ENCODE results near the gene COLEC12.
"Not testable (repeated sequence)": the region's sequence is repeated elsewhere in the genome, so short reads cannot be mapped to it uniquely, and the experiment has no call there.

Gene COLEC12

GRCh38 chr18:405006-405405, 95.5 kb downstream of the COLEC12 start:
- not testable (repeated sequence) for H3K27ac Mint-ChIP-seq; DNase-seq; H3K4me3 Mint-ChIP-seq; H3K4me1 Mint-ChIP-seq (ENCODE audit: low read depth); H3K9me3 Mint-ChIP-seq; H3K36me3 Mint-ChIP-seq (ENCODE audit: low read depth)
- peaks cover 39% of the 10 kb centered on the region for H3K27me3 Mint-ChIP-seq

- peaks cover 34% of the 10 kb centered on the region for H3K27me3 Mint-ChIP-seq
- no peak overlapping the region for H3K4me3 Mint-ChIP-seq
- DNase-seq = no peak
- H3K27ac Mint-ChIP-seq = no peak overlapping the region
- H3K9me3 Mint-ChIP-seq = peaks cover 10% of the 10 kb centered on the region
- H3K36me3 Mint-ChIP-seq (ENCODE audit: low read depth) = no peaks in the 10 kb centered on the region
- H3K4me1 Mint-ChIP-seq (ENCODE audit: low read depth) = no peaks in the 10 kb centered on the region
Measured at GRCh38 chr18:404061-404636, 96.4 kb downstream of the COLEC12 start.

GRCh38 chr18:402129-402528, 98.4 kb downstream of the COLEC12 start:
- Mint-ChIP-seq H3K4me3 (no peak overlapping the region), H3K27me3 (peaks cover 28% of the 10 kb centered on the region), H3K4me1 (ENCODE audit: low read depth) (no peaks in the 10 kb centered on the region), H3K27ac (no peak overlapping the region), H3K9me3 (peaks cover 10% of the 10 kb centered on the region), H3K36me3 (ENCODE audit: low read depth) (no peaks in the 10 kb centered on the region)
- no peak for DNase-seq

GRCh38 chr18:400456-400855, 100.0 kb downstream of the COLEC12 start:
- Mint-ChIP-seq H3K27me3 (peaks cover 21% of the 10 kb centered on the region), H3K36me3 (ENCODE audit: low read depth) (no peaks in the 10 kb centered on the region), H3K9me3 (peaks cover 5% of the 10 kb centered on the region), H3K27ac (no peak overlapping the region), H3K4me3 (no peak overlapping the region), H3K4me1 (ENCODE audit: low read depth) (no peaks in the 10 kb centered on the region)
- no peak for DNase-seq

GRCh38 chr18:399631-400135, 100.8 kb downstream of the COLEC12 start:
- no peak for DNase-seq
- Mint-ChIP-seq H3K27me3 (peaks cover 19% of the 10 kb centered on the region), H3K4me3 (no peak overlapping the region), H3K27ac (no peak overlapping the region), H3K4me1 (ENCODE audit: low read depth) (no peaks in the 10 kb centered on the region), H3K36me3 (ENCODE audit: low read depth) (no peaks in the 10 kb centered on the region), H3K9me3 (no peaks in the 10 kb centered on the region)

- H3K4me1 Mint-ChIP-seq (ENCODE audit: low read depth) = no peaks in the 10 kb centered on the region
- H3K27me3 Mint-ChIP-seq = peaks cover 21% of the 10 kb centered on the region
- no peak for DNase-seq
- H3K36me3 Mint-ChIP-seq (ENCODE audit: low read depth) = no peaks in the 10 kb centered on the region
- H3K9me3 Mint-ChIP-seq = no peaks in the 10 kb centered on the region
- no peak overlapping the region for H3K27ac Mint-ChIP-seq
- H3K4me3 Mint-ChIP-seq = no peak overlapping the region
Measured at GRCh38 chr18:398935-399630, 101.4 kb downstream of the COLEC12 start.

- no peak for DNase-seq
- Mint-ChIP-seq H3K27me3 (peaks cover 18% of the 10 kb centered on the region), H3K9me3 (no peaks in the 10 kb centered on the region)
Measured at GRCh38 chr18:396556-396955, 103.9 kb downstream of the COLEC12 start.

GRCh38 chr18:396251-396555, 104.3 kb downstream of the COLEC12 start:
- no peak overlapping the region for H3K4me3 Mint-ChIP-seq
- DNase-seq = no peak
- no peak overlapping the region for H3K27ac Mint-ChIP-seq
- no peaks in the 10 kb centered on the region for H3K9me3 Mint-ChIP-seq
- H3K27me3 Mint-ChIP-seq = peaks cover 17% of the 10 kb centered on the region
- no peaks in the 10 kb centered on the region for H3K4me1 Mint-ChIP-seq (ENCODE audit: low read depth)
- H3K36me3 Mint-ChIP-seq (ENCODE audit: low read depth) = no peaks in the 10 kb centered on the region

More at GRCh38 chr18:396556-396955, 103.9 kb downstream of the COLEC12 start:
- H3K27ac Mint-ChIP-seq = no peak overlapping the region
- no peaks in the 10 kb centered on the region for H3K4me1 Mint-ChIP-seq (ENCODE audit: low read depth)
- H3K36me3 Mint-ChIP-seq (ENCODE audit: low read depth) = no peaks in the 10 kb centered on the region
- no peak overlapping the region for H3K4me3 Mint-ChIP-seq

GRCh38 chr18:395456-396250, 104.8 kb downstream of the COLEC12 start:
- H3K27ac Mint-ChIP-seq = no peak overlapping the region
- no peak for DNase-seq
- peaks cover 15% of the 10 kb centered on the region for H3K27me3 Mint-ChIP-seq
- no peaks in the 10 kb centered on the region for H3K9me3 Mint-ChIP-seq
- H3K36me3 Mint-ChIP-seq (ENCODE audit: low read depth) = no peaks in the 10 kb centered on the region
- no peak overlapping the region for H3K4me3 Mint-ChIP-seq
- no peaks in the 10 kb centered on the region for H3K4me1 Mint-ChIP-seq (ENCODE audit: low read depth)

GRCh38 chr18:394987-395362, 105.5 kb downstream of the COLEC12 start:
- no peak for DNase-seq
- no peak overlapping the region for H3K4me3 Mint-ChIP-seq
- peaks cover 13% of the 10 kb centered on the region for H3K27me3 Mint-ChIP-seq
- H3K36me3 Mint-ChIP-seq (ENCODE audit: low read depth) = no peaks in the 10 kb centered on the region
- no peaks in the 10 kb centered on the region for H3K4me1 Mint-ChIP-seq (ENCODE audit: low read depth)
- H3K9me3 Mint-ChIP-seq = no peaks in the 10 kb centered on the region
- no peak overlapping the region for H3K27ac Mint-ChIP-seq

GRCh38 chr18:394262-394986, 106.1 kb downstream of the COLEC12 start:
- Mint-ChIP-seq H3K9me3 (no peaks in the 10 kb centered on the region), H3K27ac (no peak overlapping the region), H3K4me1 (ENCODE audit: low read depth) (no peaks in the 10 kb centered on the region), H3K36me3 (ENCODE audit: low read depth) (no peaks in the 10 kb centered on the region), H3K4me3 (no peak overlapping the region), H3K27me3 (peaks cover 16% of the 10 kb centered on the region)
- no peak for DNase-seq

- H3K4me1 Mint-ChIP-seq (ENCODE audit: low read depth) = no peaks in the 10 kb centered on the region
- peaks cover 22% of the 10 kb centered on the region for H3K27me3 Mint-ChIP-seq
- H3K4me3 Mint-ChIP-seq = no peak overlapping the region
- H3K27ac Mint-ChIP-seq = no peak overlapping the region
- no peaks in the 10 kb centered on the region for H3K36me3 Mint-ChIP-seq (ENCODE audit: low read depth)
- DNase-seq = no peak
- no peaks in the 10 kb centered on the region for H3K9me3 Mint-ChIP-seq
Measured at GRCh38 chr18:393574-393957, 106.9 kb downstream of the COLEC12 start.

GRCh38 chr18:392928-393573, 107.5 kb downstream of the COLEC12 start:
- no peak for DNase-seq
- Mint-ChIP-seq H3K27me3 (peaks cover 22% of the 10 kb centered on the region), H3K9me3 (no peaks in the 10 kb centered on the region), H3K27ac (no peak overlapping the region), H3K36me3 (ENCODE audit: low read depth) (no peaks in the 10 kb centered on the region), H3K4me1 (ENCODE audit: low read depth) (no peaks in the 10 kb centered on the region), H3K4me3 (no peak overlapping the region)

- DNase-seq = no peak
- Mint-ChIP-seq H3K4me3 (no peak overlapping the region), H3K4me1 (ENCODE audit: low read depth) (no peaks in the 10 kb centered on the region), H3K9me3 (no peaks in the 10 kb centered on the region), H3K27me3 (peaks cover 18% of the 10 kb centered on the region), H3K36me3 (ENCODE audit: low read depth) (no peaks in the 10 kb centered on the region), H3K27ac (no peak overlapping the region)
Measured at GRCh38 chr18:390741-391478, 109.6 kb downstream of the COLEC12 start.
